GM19099 (cell line): ENCODE results near the gene TBC1D9.

Source experiments
- POLR2A ChIP-seq: IDR thresholded peaks from 3 replicates; pipeline ENCODE4 v1.6.1; 2011; ENCODE audit warnings: low read depth; ENCODE audit not compliant: insufficient read length; ENCODE audit errors: extremely low read depth

Gene TBC1D9

GRCh38 chr4:140688711-140689598 is 67.2 kb downstream of the TBC1D9 start:
- TF ChIP-seq POLR2A: no peak

- no peak for TF ChIP-seq POLR2A
Measured at GRCh38 chr4:140686796-140687195, 69.4 kb downstream of the TBC1D9 start.

- TF ChIP-seq POLR2A: no peak
Measured at GRCh38 chr4:140684314-140684713, 71.9 kb downstream of the TBC1D9 start.

- TF ChIP-seq POLR2A: no peak
Measured at GRCh38 chr4:140681201-140681600, 75.0 kb downstream of the TBC1D9 start.

- no peak for TF ChIP-seq POLR2A
Measured at GRCh38 chr4:140680686-140681085, 75.5 kb downstream of the TBC1D9 start.

- no peak for TF ChIP-seq POLR2A
Measured at GRCh38 chr4:140679576-140679975, 76.6 kb downstream of the TBC1D9 start.

- TF ChIP-seq POLR2A: no peak
Measured at GRCh38 chr4:140675599-140676231, 80.5 kb downstream of the TBC1D9 start.

GRCh38 chr4:140673729-140674128 is 82.5 kb downstream of the TBC1D9 start:
- no peak for TF ChIP-seq POLR2A

- no peak for TF ChIP-seq POLR2A
Measured at GRCh38 chr4:140672416-140672815, 83.8 kb downstream of the TBC1D9 start.

- no peak for TF ChIP-seq POLR2A
Measured at GRCh38 chr4:140668111-140668510, 88.1 kb downstream of the TBC1D9 start.

GRCh38 chr4:140666889-140667614 is 89.1 kb downstream of the TBC1D9 start:
- TF ChIP-seq POLR2A: no peak

GRCh38 chr4:140662082-140662869 is 93.9 kb downstream of the TBC1D9 start:
- TF ChIP-seq POLR2A: no peak

- TF ChIP-seq POLR2A: no peak
Measured at GRCh38 chr4:140661550-140661949, 94.6 kb downstream of the TBC1D9 start.

GRCh38 chr4:140659943-140660700 is 96.1 kb downstream of the TBC1D9 start:
- TF ChIP-seq POLR2A: no peak
